Upper lobe of right lung (tissue), 1 donor: ENCODE results near the gene RALGPS2. TPM values are rescaled to one million over a fixed set of nuclear protein-coding genes. Genes with fewer than 3 reads are reported as not detected.

ENCODE experiments used
- ATAC-seq: fragments of 200-7000 bp; cut with Tn5 transposase; one replicate; pipeline ENCODE4 v1.9.1; 2020; ENCODE audit warnings: mild to moderate bottlenecking, moderate library complexity
- DNase-seq: peaks from one replicate; pipeline ENCODE4 v3.0.0-alpha.2; 2020
- H3K27ac ChIP-seq: fragments of 200-600 bp; one replicate; pipeline ENCODE4 v1.8.0; 2022
- H3K27me3 ChIP-seq: fragments of 200-600 bp; one replicate; pipeline ENCODE4 v1.8.0; 2022; ENCODE audit warnings: mild to moderate bottlenecking
- H3K36me3 ChIP-seq: fragments of 200-600 bp; one replicate; pipeline ENCODE4 v1.8.0; 2022
- H3K4me1 ChIP-seq: fragments of 200-600 bp; one replicate; pipeline ENCODE4 v1.8.0; 2022
- H3K4me3 ChIP-seq: fragments of 200-600 bp; one replicate; pipeline ENCODE4 v1.8.0; 2022; ENCODE audit warnings: mild to moderate bottlenecking
- H3K9me3 ChIP-seq: fragments of 200-600 bp; one replicate; pipeline ENCODE4 v1.8.0; 2022
- CTCF ChIP-seq: fragments of 200-600 bp; IDR thresholded peaks from one replicate; pipeline ENCODE4 v1.8.0; 2022; ENCODE audit warnings: antibody characterized with exemption
- intact Hi-C: fragments of 100-400 bp; cut with DNase I; formaldehyde crosslinking; loops from one replicate; pipeline ENCODE4 v1.11.0; 2022
- total RNA-seq: library from RNA; stranded (reverse); fragmentation: NEBNext Ultra II Directional; extraction: Animal tissue kit (Norgen Biotek cat#: 25700); gene quantifications from one replicate; pipeline ENCODE4 v1.2.1, GENCODE V29; 2021
- donor health status: DM: no; HTN: yes; CAD: no; lungs with severe emphysema.

Gene RALGPS2
- total RNA-seq, 1 donor from 2014 or later: 5.3 TPM

GRCh38 chr1:178958491-178958890, 233.4 kb downstream of the RALGPS2 start:
- Histone ChIP-seq H3K9me3 (no peaks in the 10 kb centered on the region), H3K36me3 (no peaks in the 10 kb centered on the region), H3K27ac (no peak overlapping the region), H3K27me3 (no peaks in the 10 kb centered on the region), H3K4me1 (no peaks in the 10 kb centered on the region), H3K4me3 (no peak overlapping the region)
- no peak for TF ChIP-seq CTCF
- intact Hi-C loops: no loop called here
- DNase-seq (no peak), ATAC-seq (no peak)

GRCh38 chr1:178959543-178960460, 234.8 kb downstream of the RALGPS2 start:
- no peak for ATAC-seq
- intact Hi-C loops: no loop called here
- no peak for TF ChIP-seq CTCF

GRCh38 chr1:178960482-178961240, 235.6 kb downstream of the RALGPS2 start:
- H3K36me3 ChIP-seq: no peaks in the 10 kb centered on the region
- TF ChIP-seq CTCF: no peak
- no peaks in the 10 kb centered on the region for H3K27me3 ChIP-seq
- no peak overlapping the region for H3K27ac ChIP-seq
- ATAC-seq (no peak), DNase-seq (no peak)
- intact Hi-C loops: no loop called here
- no peaks in the 10 kb centered on the region for H3K9me3 ChIP-seq
- no peaks in the 10 kb centered on the region for H3K4me1 ChIP-seq
- no peak overlapping the region for H3K4me3 ChIP-seq

More at GRCh38 chr1:178959543-178960460, 234.8 kb downstream of the RALGPS2 start:
- no peak for DNase-seq
- H3K4me1 ChIP-seq: no peaks in the 10 kb centered on the region
- H3K36me3 ChIP-seq: no peaks in the 10 kb centered on the region
- no peaks in the 10 kb centered on the region for H3K27me3 ChIP-seq
- no peak overlapping the region for H3K27ac ChIP-seq
- no peak overlapping the region for H3K4me3 ChIP-seq
- H3K9me3 ChIP-seq: no peaks in the 10 kb centered on the region

- intact Hi-C loops: no loop called here
- Histone ChIP-seq H3K4me3 (no peak overlapping the region), H3K27ac (no peak overlapping the region), H3K27me3 (no peaks in the 10 kb centered on the region), H3K36me3 (no peaks in the 10 kb centered on the region), H3K9me3 (no peaks in the 10 kb centered on the region), H3K4me1 (no peaks in the 10 kb centered on the region)
- DNase-seq (no peak), ATAC-seq (no peak)
- TF ChIP-seq CTCF: no peak
Observed at GRCh38 chr1:178961331-178961730, 236.3 kb downstream of the RALGPS2 start.

GRCh38 chr1:178961868-178962267, 236.8 kb downstream of the RALGPS2 start:
- H3K36me3 ChIP-seq: no peaks in the 10 kb centered on the region
- no peak overlapping the region for H3K4me3 ChIP-seq
- TF ChIP-seq CTCF: no peak
- H3K27me3 ChIP-seq: no peaks in the 10 kb centered on the region
- no peaks in the 10 kb centered on the region for H3K9me3 ChIP-seq
- H3K27ac ChIP-seq: no peak overlapping the region
- ATAC-seq (no peak), DNase-seq (no peak)
- no peaks in the 10 kb centered on the region for H3K4me1 ChIP-seq
- intact Hi-C loops: no loop called here
